Trophoblast cell (in vitro differentiated cells and primary cell): ENCODE data around the gene PHKA2.

Source experiments
- DNase-seq, 2 donors: peaks; one replicate each; pipeline ENCODE4 v3.0.0-alpha.2; 2016
- H2AFZ ChIP-seq: 2 replicates; pipeline ENCODE4 v1.6.1; 2013; ENCODE audit warnings: low read length, moderate library complexity, mild to moderate bottlenecking; ENCODE audit not compliant: insufficient read depth, poor library complexity
- H2AK5ac ChIP-seq: 2 replicates; pipeline ENCODE4 v1.6.1; 2013; ENCODE audit warnings: mild to moderate bottlenecking, low read length
- H2BK120ac ChIP-seq: 2 replicates; pipeline ENCODE4 v1.6.1; 2013; ENCODE audit warnings: low read length, mild to moderate bottlenecking, moderate library complexity; ENCODE audit not compliant: insufficient read depth, poor library complexity
- H2BK12ac ChIP-seq: 2 replicates; pipeline ENCODE4 v1.6.1; 2013; ENCODE audit warnings: mild to moderate bottlenecking, low read length, moderate library complexity
- H2BK5ac ChIP-seq: 2 replicates; pipeline ENCODE4 v1.6.1; 2013; ENCODE audit warnings: low read length, low read depth, moderate library complexity, mild to moderate bottlenecking; ENCODE audit not compliant: poor library complexity
- H3K14ac ChIP-seq: 2 replicates; pipeline ENCODE4 v1.6.1; 2013; ENCODE audit warnings: mild to moderate bottlenecking, low read length
- H3K18ac ChIP-seq: 2 replicates; pipeline ENCODE4 v1.6.1; 2013; ENCODE audit warnings: mild to moderate bottlenecking, low read length
- H3K23ac ChIP-seq: 2 replicates; pipeline ENCODE4 v1.6.1; 2013; ENCODE audit warnings: low read length
- H3K27ac ChIP-seq: 2 replicates; pipeline ENCODE4 v1.5.1; 2013; ENCODE audit warnings: low read depth, mild to moderate bottlenecking, inconsistent platforms, low read length, moderate library complexity
- H3K27me3 ChIP-seq: 2 replicates; pipeline ENCODE4 v1.6.1; 2013; ENCODE audit warnings: inconsistent platforms, mild to moderate bottlenecking, low read length, moderate library complexity; ENCODE audit not compliant: insufficient read depth
- H3K36me3 ChIP-seq, 2 experiments: 1 replicate in 1 of 2; 2 replicates in 1 of 2; pipeline ENCODE4 v1.6.1; 2013; ENCODE audit warnings: low read length in 2 of 2, mild to moderate bottlenecking in 2 of 2, moderate library complexity in 1 of 2; ENCODE audit not compliant: insufficient read depth in 2 of 2, control insufficient read depth in 1 of 2
- H3K4ac ChIP-seq: 2 replicates; pipeline ENCODE4 v1.6.1; 2013; ENCODE audit warnings: low read depth, mild to moderate bottlenecking, low read length, moderate library complexity
- H3K4me1 ChIP-seq, 2 experiments: 1 replicate in 1 of 2; 2 replicates in 1 of 2; pipeline ENCODE4 v1.6.1; 2013; ENCODE audit warnings: low read length in 2 of 2, mild to moderate bottlenecking in 2 of 2, moderate library complexity in 1 of 2; ENCODE audit not compliant: insufficient read depth in 2 of 2, control insufficient read depth in 1 of 2
- H3K4me2 ChIP-seq: 2 replicates; pipeline ENCODE4 v1.6.1; 2013; ENCODE audit warnings: inconsistent platforms, mild to moderate bottlenecking, low read length, moderate library complexity
- H3K4me3 ChIP-seq: 2 replicates; pipeline ENCODE4 v1.5.1; 2013; ENCODE audit warnings: mild to moderate bottlenecking, low read depth, low read length, inconsistent platforms
- H3K79me1 ChIP-seq: one replicate; pipeline ENCODE4 v1.6.1; 2013; ENCODE audit warnings: low read length
- H3K79me2 ChIP-seq: 2 replicates; pipeline ENCODE4 v1.6.1; 2013; ENCODE audit warnings: low read length, mild to moderate bottlenecking; ENCODE audit not compliant: control insufficient read depth, insufficient read depth, poor library complexity
- H3K9ac ChIP-seq: 2 replicates; pipeline ENCODE4 v1.6.1; 2013; ENCODE audit warnings: mild to moderate bottlenecking, low read length
- H3K9me3 ChIP-seq: 2 replicates; pipeline ENCODE4 v1.6.1; 2013; ENCODE audit warnings: low read depth, mild to moderate bottlenecking, control low read depth, inconsistent platforms, low read length; ENCODE audit not compliant: insufficient read depth
- H4K12ac ChIP-seq: 2 replicates; pipeline ENCODE4 v1.6.1; 2013; ENCODE audit warnings: low read depth, mild to moderate bottlenecking, low read length, moderate library complexity
- H4K8ac ChIP-seq: 2 replicates; pipeline ENCODE4 v1.6.1; 2013; ENCODE audit warnings: low read depth, mild to moderate bottlenecking, low read length, moderate library complexity
- H4K91ac ChIP-seq: one replicate; pipeline ENCODE4 v1.6.1; 2013; ENCODE audit warnings: low read depth, mild to moderate bottlenecking, low read length, moderate library complexity
- WGBS: extraction: QIAGEN DNeasy Blood & Tissue Kit; methylation state at CpG from one replicate; pipeline ENCODE4 v1.1.7; 2013; ENCODE audit warnings: missing lambda C conversion rate; ENCODE audit not compliant: insufficient read length, insufficient coverage; ENCODE audit errors: extremely low coverage; 5-methylcytosine and 5-hydroxymethylcytosine counted together

Gene PHKA2

DNA sequence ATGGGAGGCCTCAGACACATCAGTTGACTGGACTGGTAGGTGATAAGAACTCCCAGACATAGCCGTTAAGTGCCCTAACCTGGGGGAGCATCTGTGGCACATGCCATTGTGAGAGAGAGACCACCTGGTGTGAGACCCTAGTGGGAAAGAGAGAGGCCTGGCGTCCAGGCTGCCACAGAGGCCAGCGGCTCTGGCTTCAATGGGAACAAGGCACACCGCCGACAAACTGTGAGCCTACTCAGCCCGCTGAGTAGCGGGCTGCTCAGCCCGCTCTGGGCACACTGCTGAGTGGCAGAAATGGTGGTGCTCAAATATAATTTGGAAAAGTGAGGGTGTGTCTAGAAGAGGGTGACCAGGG, 34.0 kb downstream of the PHKA2 start:
- Histone ChIP-seq H2AFZ (no peak overlapping the region), H3K4me1 (peaks cover 9 to 12% of the 10 kb centered on the region in 2 experiments), H3K23ac (no peak overlapping the region), H3K9me3 (no peaks in the 10 kb centered on the region), H3K9ac (no peak overlapping the region), H3K27ac (no peak overlapping the region), H3K14ac (no peak overlapping the region), H3K18ac (no peak overlapping the region), H2BK5ac (no peak overlapping the region), H3K79me1 (peaks cover 2% of the 10 kb centered on the region), H3K79me2 (no peaks in the 10 kb centered on the region), H4K12ac (no peak overlapping the region), H2BK120ac (no peak overlapping the region), H4K8ac (no peak overlapping the region), H3K4ac (no peak overlapping the region), H3K27me3 (no peaks in the 10 kb centered on the region), H2BK12ac (no peak overlapping the region), H3K36me3 (peaks cover 3 to 4% of the 10 kb centered on the region in 2 experiments), H3K4me2 (no peak overlapping the region), H2AK5ac (no peak overlapping the region), H3K4me3 (no peak overlapping the region), H4K91ac (no peak overlapping the region)
- WGBS: no CpG with 5 or more reads among the region's 8 CpGs
- no peak for DNase-seq

- Histone ChIP-seq H4K91ac (no peak overlapping the region), H2AFZ (no peak overlapping the region), H3K4ac (no peak overlapping the region), H3K4me1 (peaks cover 9 to 12% of the 10 kb centered on the region in 2 experiments), H3K79me2 (no peaks in the 10 kb centered on the region), H3K9me3 (no peaks in the 10 kb centered on the region), H4K8ac (no peak overlapping the region), H3K23ac (no peak overlapping the region), H2BK5ac (no peak overlapping the region), H3K79me1 (peaks cover 2% of the 10 kb centered on the region), H3K36me3 (peaks cover 3 to 4% of the 10 kb centered on the region in 2 experiments), H3K14ac (no peak overlapping the region), H4K12ac (no peak overlapping the region), H3K27ac (no peak overlapping the region), H2AK5ac (no peak overlapping the region), H3K9ac (no peak overlapping the region), H3K4me3 (no peak overlapping the region), H3K18ac (no peak overlapping the region), H2BK12ac (no peak overlapping the region), H3K27me3 (no peaks in the 10 kb centered on the region), H2BK120ac (no peak overlapping the region), H3K4me2 (no peak overlapping the region)
- no peak for DNase-seq
- WGBS: no CpG with 5 or more reads among the region's 4 CpGs
Observed at GRCh38 chrX:18949291-18949943, 34.5 kb downstream of the PHKA2 start.

DNA sequence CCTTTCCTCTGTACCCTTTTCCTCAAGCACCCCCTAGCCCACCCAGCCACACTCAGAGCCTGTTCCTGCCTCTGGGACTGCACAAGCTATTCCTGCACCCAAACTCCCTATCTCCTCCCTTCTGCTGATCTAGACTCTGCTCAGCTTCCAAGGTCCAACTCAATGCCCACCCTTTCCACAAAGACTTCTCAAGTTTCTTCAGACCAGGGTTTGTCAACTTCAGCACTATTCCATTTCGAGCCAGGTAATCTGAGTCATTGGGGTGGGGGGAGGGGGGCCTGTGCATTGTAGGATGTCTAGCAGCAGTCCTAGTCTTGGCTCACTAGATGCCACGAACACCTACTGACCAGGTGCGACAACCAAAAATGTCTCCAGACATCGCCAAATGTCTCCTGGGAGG, 37.3 kb downstream of the PHKA2 start:
- Histone ChIP-seq H2BK12ac (peak overlapping the region; percentile 49), H3K9ac (no peak overlapping the region)
- peak; percentile 37 to 42 for DNase-seq

DNA sequence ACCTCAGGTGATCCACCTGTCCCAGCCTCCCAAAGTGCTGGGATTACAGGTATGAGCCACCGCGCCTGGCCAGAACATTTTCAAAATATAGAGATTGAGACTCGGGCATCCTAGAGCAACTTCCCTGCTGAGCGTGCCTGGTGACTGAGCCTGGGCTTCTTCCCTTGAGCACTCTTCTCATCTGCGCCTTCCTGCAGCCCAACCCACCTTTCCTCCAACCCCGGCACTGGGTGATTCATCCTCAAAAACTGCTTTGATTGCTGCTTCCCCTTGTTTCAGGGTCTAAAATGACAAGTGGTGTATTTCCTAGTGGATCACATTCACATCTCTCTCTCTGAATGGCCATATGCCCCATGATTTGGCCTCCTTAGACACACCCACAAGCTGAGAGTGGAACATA, 37.8 kb downstream of the PHKA2 start:
- H2AK5ac ChIP-seq: no peak overlapping the region
- DNase-seq: peak; percentile 23 to 50
- H3K27me3 ChIP-seq: no peaks in the 10 kb centered on the region
- no peaks in the 10 kb centered on the region for H3K9me3 ChIP-seq
- no CpG with 5 or more reads among the region's 6 CpGs for WGBS
- H3K18ac ChIP-seq: no peak overlapping the region
- H2BK120ac ChIP-seq: no peak overlapping the region
- H3K4me1 ChIP-seq: peaks cover 16 to 20% of the 10 kb centered on the region in 2 experiments
- H4K12ac ChIP-seq: no peak overlapping the region
- H2BK5ac ChIP-seq: peak overlapping the region; percentile 40
- peaks cover 1 to 7% of the 10 kb centered on the region in 2 experiments for H3K36me3 ChIP-seq
- no peak overlapping the region for H3K4me3 ChIP-seq
- H3K79me2 ChIP-seq: no peaks in the 10 kb centered on the region
- H3K4ac ChIP-seq: no peak overlapping the region
- no peak overlapping the region for H4K8ac ChIP-seq
- no peak overlapping the region for H4K91ac ChIP-seq
- H2AFZ ChIP-seq: no peak overlapping the region
- no peak overlapping the region for H2BK12ac ChIP-seq
- peaks cover 6% of the 10 kb centered on the region for H3K79me1 ChIP-seq
- no peak overlapping the region for H3K27ac ChIP-seq
- H3K4me2 ChIP-seq: no peak overlapping the region
- no peak overlapping the region for H3K23ac ChIP-seq
- H3K14ac ChIP-seq: no peak overlapping the region
- no peak overlapping the region for H3K9ac ChIP-seq

More for the DNA sequence above, 37.3 kb downstream of the PHKA2 start:
- H3K4me2 ChIP-seq: no peak overlapping the region
- no peak overlapping the region for H3K4ac ChIP-seq
- H4K91ac ChIP-seq: peak overlapping the region; percentile 14
- no CpG with 5 or more reads among the region's 4 CpGs for WGBS
- no peak overlapping the region for H3K18ac ChIP-seq
- peaks cover 4% of the 10 kb centered on the region for H3K79me1 ChIP-seq
- H2AK5ac ChIP-seq: no peak overlapping the region
- H4K12ac ChIP-seq: peak overlapping the region; percentile 30
- peak overlapping the region; percentile 56 for H3K14ac ChIP-seq
- H3K4me3 ChIP-seq: no peak overlapping the region
- H3K27ac ChIP-seq: no peak overlapping the region
- H2BK5ac ChIP-seq: peak overlapping the region; percentile 40
- H3K23ac ChIP-seq: no peak overlapping the region
- peaks cover 0 to 6% of the 10 kb centered on the region in 2 experiments for H3K36me3 ChIP-seq
- no peak overlapping the region for H2AFZ ChIP-seq
- no peaks in the 10 kb centered on the region for H3K27me3 ChIP-seq
- H3K79me2 ChIP-seq: no peaks in the 10 kb centered on the region
- no peak overlapping the region for H4K8ac ChIP-seq
- peaks cover 14 to 18% of the 10 kb centered on the region in 2 experiments for H3K4me1 ChIP-seq
- no peaks in the 10 kb centered on the region for H3K9me3 ChIP-seq
- H2BK120ac ChIP-seq: peak overlapping the region; percentile 51
